Measurements from ENCODE around the gene DESI2. TPM values are rescaled to one million over a fixed set of nuclear protein-coding genes. Genes with fewer than 3 reads are reported as not detected.

Gene DESI2
- total and polyA plus RNA-seq, 10 donors, result 5.3 to 30.3 (median 19.5) TPM

DNA sequence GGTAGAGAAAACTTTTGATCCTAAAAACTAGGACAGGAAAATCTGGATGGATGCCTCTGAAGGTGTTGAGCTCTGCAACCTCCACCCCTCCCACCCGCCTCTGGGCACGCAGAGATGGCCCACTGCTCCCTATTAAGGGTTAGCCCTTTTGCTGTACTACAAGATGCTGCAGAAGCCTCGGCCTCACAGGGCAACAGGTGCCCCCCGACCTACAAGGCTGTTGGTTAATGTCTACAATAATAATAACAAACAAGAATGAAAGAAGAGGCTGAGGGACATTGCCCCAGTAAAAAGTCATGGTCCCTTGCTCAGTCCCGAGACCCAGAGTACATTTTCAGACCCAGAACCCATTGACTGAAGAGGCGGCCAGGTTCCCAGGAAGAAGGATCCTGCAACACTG lies 7.5 kb upstream of the DESI2 start:
- Histone ChIP-seq H3K9me3 (no peaks in the 10 kb centered on the region), H3K27ac (no peak overlapping the region), H3K27me3 (replicated peaks in 1 of 7) (no peaks in the 10 kb centered on the region), H3K36me3 (no peaks in the 10 kb centered on the region), H3K4me1 (no peaks in the 10 kb centered on the region), H3K4me3 (no peak overlapping the region)
- intact Hi-C loops (cut with DNase I; ENCODE audit: low total_unique reads), result no loop called here
- WGBS, 5 donors, result 76 to 84% (median 79%) methylated on average over 6 of the region's 6 CpGs
- TF ChIP-seq, protein P1, sequence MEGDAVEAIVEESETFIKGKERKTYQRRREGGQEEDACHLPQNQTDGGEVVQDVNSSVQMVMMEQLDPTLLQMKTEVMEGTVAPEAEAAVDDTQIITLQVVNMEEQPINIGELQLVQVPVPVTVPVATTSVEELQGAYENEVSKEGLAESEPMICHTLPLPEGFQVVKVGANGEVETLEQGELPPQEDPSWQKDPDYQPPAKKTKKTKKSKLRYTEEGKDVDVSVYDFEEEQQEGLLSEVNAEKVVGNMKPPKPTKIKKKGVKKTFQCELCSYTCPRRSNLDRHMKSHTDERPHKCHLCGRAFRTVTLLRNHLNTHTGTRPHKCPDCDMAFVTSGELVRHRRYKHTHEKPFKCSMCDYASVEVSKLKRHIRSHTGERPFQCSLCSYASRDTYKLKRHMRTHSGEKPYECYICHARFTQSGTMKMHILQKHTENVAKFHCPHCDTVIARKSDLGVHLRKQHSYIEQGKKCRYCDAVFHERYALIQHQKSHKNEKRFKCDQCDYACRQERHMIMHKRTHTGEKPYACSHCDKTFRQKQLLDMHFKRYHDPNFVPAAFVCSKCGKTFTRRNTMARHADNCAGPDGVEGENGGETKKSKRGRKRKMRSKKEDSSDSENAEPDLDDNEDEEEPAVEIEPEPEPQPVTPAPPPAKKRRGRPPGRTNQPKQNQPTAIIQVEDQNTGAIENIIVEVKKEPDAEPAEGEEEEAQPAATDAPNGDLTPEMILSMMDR (IDR thresholded peaks at IDR 0.05 in 8 of 11, conservative IDR thresholded peaks at IDR 0.05 in 3 of 11), result no peak
- TF ChIP-seq POLR2A (IDR thresholded peaks at IDR 0.05), result no peak
- no peak for TF ChIP-seq POLR2AphosphoS5 (IDR thresholded peaks at IDR 0.05)
- DNase-seq, result no peak

DNA sequence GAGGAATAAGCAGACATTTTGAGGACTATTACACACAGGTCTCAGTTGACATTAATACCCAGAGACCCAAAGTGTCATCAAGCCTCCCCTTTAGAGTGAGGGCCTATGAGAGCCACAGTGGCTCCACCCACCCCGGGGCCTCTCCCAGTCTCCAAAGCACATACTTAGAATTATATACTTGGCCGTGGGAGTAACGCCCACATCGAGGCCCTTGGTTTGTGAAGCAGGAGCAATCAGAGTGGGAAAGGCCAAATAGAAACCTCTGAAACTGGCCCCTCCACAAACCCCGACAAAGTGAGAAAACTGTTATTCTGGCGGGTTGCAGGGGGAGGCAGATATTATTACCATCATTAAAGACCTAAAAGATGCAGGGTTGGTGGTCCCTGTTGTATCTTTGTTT lies 7.0 kb upstream of the DESI2 start:
- WGBS, 5 donors, result 62 to 76% (median 72%) methylated on average over 6 of the region's 6 CpGs
- Histone ChIP-seq H3K36me3 (no peaks in the 10 kb centered on the region), H3K4me3 (no peak overlapping the region), H3K27me3 (replicated peaks in 1 of 7) (no peaks in the 10 kb centered on the region), H3K9me3 (no peaks in the 10 kb centered on the region), H3K4me1 (no peaks in the 10 kb centered on the region), H3K27ac (no peak overlapping the region)
- DNase-seq, result no peak
- no peak for TF ChIP-seq POLR2A (IDR thresholded peaks at IDR 0.05)
- TF ChIP-seq, protein P1 (IDR thresholded peaks at IDR 0.05 in 8 of 11, conservative IDR thresholded peaks at IDR 0.05 in 3 of 11), result no peak
- TF ChIP-seq POLR2AphosphoS5 (IDR thresholded peaks at IDR 0.05), result no peak
- intact Hi-C loops (cut with DNase I; ENCODE audit: low total_unique reads), result no loop called here

DNA sequence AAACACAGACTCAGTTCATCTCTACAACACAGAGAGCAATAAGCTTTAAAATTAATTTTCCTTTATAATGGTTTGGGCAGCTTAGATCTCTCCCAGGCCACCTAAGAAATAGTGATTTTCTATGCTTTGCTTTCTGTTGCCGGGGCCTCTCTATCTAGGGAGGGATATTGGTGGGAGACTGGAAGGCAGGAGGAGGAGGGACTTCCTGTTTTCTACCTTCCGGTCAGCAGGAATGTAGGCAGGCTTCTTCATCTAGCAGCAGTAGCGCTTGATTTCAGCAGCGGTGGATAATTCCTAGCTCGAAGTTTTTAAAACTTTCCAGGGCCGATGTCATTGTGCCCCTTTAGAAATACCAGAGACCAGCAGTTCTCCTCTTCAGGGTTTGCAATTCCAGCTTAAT lies 5.1 kb upstream of the DESI2 start:
- Histone ChIP-seq H3K9me3 (no peaks in the 10 kb centered on the region), H3K27me3 (replicated peaks in 1 of 7) (no peaks in the 10 kb centered on the region), H3K4me1 (peaks cover 0 to 10% (median 7%) of the 10 kb centered on the region in 6 donors), H3K36me3 (no peaks in the 10 kb centered on the region), H3K27ac (no peak overlapping the region), H3K4me3 (no peak overlapping the region)
- intact Hi-C loops (cut with DNase I; ENCODE audit: low total_unique reads), result no loop called here
- no peak for TF ChIP-seq POLR2AphosphoS5 (IDR thresholded peaks at IDR 0.05)
- no peak for TF ChIP-seq POLR2A (IDR thresholded peaks at IDR 0.05)
- TF ChIP-seq, protein P1 (IDR thresholded peaks at IDR 0.05 in 8 of 11, conservative IDR thresholded peaks at IDR 0.05 in 3 of 11), result no peak
- no peak for DNase-seq
- 79 to 86% (median 84%) methylated on average over 6 of the region's 6 CpGs for WGBS, 5 donors

DNA sequence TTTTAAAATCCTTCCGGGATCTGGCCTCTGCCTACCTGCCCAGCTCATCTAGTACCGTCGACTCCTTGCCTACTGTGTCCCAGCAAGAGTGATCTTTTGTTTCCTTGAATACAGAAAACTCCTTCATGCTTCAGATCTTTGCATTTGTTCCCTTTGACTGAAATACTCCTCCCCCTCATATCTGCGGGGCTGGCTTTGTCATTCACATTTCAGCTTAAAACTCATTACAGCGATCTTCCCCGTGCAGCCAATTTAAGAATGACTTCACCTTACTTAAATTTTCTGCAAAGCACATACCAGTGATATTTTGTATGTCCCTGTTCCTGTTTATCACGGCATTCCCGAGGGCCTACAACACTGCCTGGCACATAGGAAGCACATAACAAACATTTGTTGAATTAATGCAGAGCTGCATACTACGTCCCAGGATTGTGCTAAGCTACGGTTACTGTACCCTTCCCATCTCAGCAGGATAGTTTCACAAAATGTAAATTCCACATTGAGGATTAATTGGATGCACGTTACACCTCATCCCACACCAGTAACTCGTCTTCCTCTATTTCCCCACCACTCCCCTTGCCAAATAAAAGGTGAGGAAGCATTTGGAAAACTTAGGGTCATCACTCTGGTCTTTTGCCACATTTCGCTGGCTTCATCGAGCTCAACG lies 837 bp upstream of the DESI2 start:
- 40 to 48% (median 45%) methylated on average over 15 of the region's 15 CpGs for WGBS, 5 donors
- DNase-seq, result no peak
- peaks cover 15 to 47% (median 36%) of the 10 kb centered on the region in 6 donors for H3K4me1 ChIP-seq
- peak overlapping the region; percentile 48 to 87 (median 72) for H3K4me3 ChIP-seq
- H3K27me3 ChIP-seq (replicated peaks in 1 of 7), result no peaks in the 10 kb centered on the region
- TF ChIP-seq POLR2A (IDR thresholded peaks at IDR 0.05) (no peak), POLR2AphosphoS5 (IDR thresholded peaks at IDR 0.05) (peak in 1 of 3 donors; percentile 63)
- TF ChIP-seq, protein P1 (IDR thresholded peaks at IDR 0.05 in 8 of 11, conservative IDR thresholded peaks at IDR 0.05 in 3 of 11), result no peak
- intact Hi-C loops (cut with DNase I; ENCODE audit: low total_unique reads), result loop anchor here (5.0 kb wide), 1 partner anchor 195 kb away; no protein-coding TSS in a partner anchor
- H3K36me3 ChIP-seq, result peaks cover 0 to 9% (median 0%) of the 10 kb centered on the region in 6 donors
- peak overlapping the region; percentile 62 to 98 (median 96) for H3K27ac ChIP-seq
- H3K9me3 ChIP-seq, result no peaks in the 10 kb centered on the region

All from spleen (tissue), 11 donors.